ENCODE results near the gene C1GALT1C1. TPM values are rescaled to one million over a fixed set of nuclear protein-coding genes. Genes with fewer than 3 reads are reported as not detected.

The C1GALT1C1 gene
- total RNA-seq, 4 donors from 2014 or later = 16.5 to 21.2 (median 16.9) TPM

Other genes starting within 250 kb of the C1GALT1C1 start
- 100 to 1,000 TPM in 3 of 4 donors, 10 to 100 TPM in 1; 84.9 to 110 (median 106) TPM for gene LAMP2, start 160.8 kb downstream of the C1GALT1C1 start, total RNA-seq
- 10 to 100 TPM; 31.8 to 41.5 (median 34.8) TPM for gene CUL4B, start 69.1 kb downstream of the C1GALT1C1 start, total RNA-seq
- 10 to 100 TPM in 3 of 4 donors, 1 to 10 TPM in 1; 8.6 to 31.0 (median 22.7) TPM for gene MCTS1, start 26.0 kb downstream of the C1GALT1C1 start, total RNA-seq
- not detected for gene CT47B1, start 245.8 kb upstream of the C1GALT1C1 start, total RNA-seq

Measured in tibial nerve (tissue), 4 donors.